Thymus (tissue), 11 donors: Measurements from ENCODE around the gene AFMID. TPM values are rescaled to one million over a fixed set of nuclear protein-coding genes. Genes with fewer than 3 reads are reported as not detected.

Experiments used
- DNase-seq, 9 donors: peaks; one replicate each; pipeline ENCODE4 v3.0.0-alpha.2; 2013; ENCODE audit warnings: low spot score in 9 of 9, low read depth in 6 of 9, missing footprints in 1 of 9
- H3K27ac ChIP-seq, 2 donors: one replicate each; pipeline ENCODE4 v1.5.1; 2013; ENCODE audit warnings: control low read depth in 1 of 2, low read depth in 1 of 2, low read length in 1 of 2, mild to moderate bottlenecking in 1 of 2, moderate library complexity in 1 of 2
- H3K27me3 ChIP-seq, 2 donors: one replicate each; pipeline ENCODE4 v1.5.1; 2013; ENCODE audit warnings: low read length in 1 of 2; ENCODE audit not compliant: control insufficient read depth in 2 of 2, insufficient read depth in 1 of 2
- H3K36me3 ChIP-seq, 2 donors: one replicate each; pipeline ENCODE4 v1.5.1; 2013; ENCODE audit warnings: low read length in 1 of 2, mild to moderate bottlenecking in 1 of 2, moderate library complexity in 1 of 2; ENCODE audit not compliant: control insufficient read depth in 2 of 2, insufficient read depth in 2 of 2
- H3K4me1 ChIP-seq, 2 donors: one replicate each; pipeline ENCODE4 v1.5.1; 2013; ENCODE audit warnings: low read length in 2 of 2; ENCODE audit not compliant: control insufficient read depth in 2 of 2, insufficient read depth in 2 of 2
- H3K4me3 ChIP-seq, 2 donors: one replicate each; pipeline ENCODE4 v1.5.1; 2013; ENCODE audit warnings: low read length in 2 of 2, control low read depth in 1 of 2, mild to moderate bottlenecking in 1 of 2
- H3K9me3 ChIP-seq, 2 donors: one replicate each; pipeline ENCODE4 v1.5.1; 2013; ENCODE audit warnings: low read length in 1 of 2, mild to moderate bottlenecking in 1 of 2; ENCODE audit not compliant: control insufficient read depth in 2 of 2, insufficient read depth in 1 of 2
- WGBS: extraction: QIAGEN DNeasy Blood & Tissue Kit; methylation state at CpG from one replicate; pipeline ENCODE4 v1.1.7; 2013; 5-methylcytosine and 5-hydroxymethylcytosine counted together
- polyA plus RNA-seq: library from polyadenylated mRNA; stranded (reverse); fragments of 200-250 nt; gene quantifications from one replicate; pipeline ENCODE4 v1.2.3, GENCODE V29; 2013
- total RNA-seq: library from RNA; stranded (reverse); fragments of 120-200 nt; gene quantifications from one replicate; pipeline ENCODE4 v1.2.4, GENCODE V29; 2013
- donor health status: healthy.

Gene AFMID
- total and polyA plus RNA-seq, 2 donors = 19.9 to 29.1 TPM

DNA sequence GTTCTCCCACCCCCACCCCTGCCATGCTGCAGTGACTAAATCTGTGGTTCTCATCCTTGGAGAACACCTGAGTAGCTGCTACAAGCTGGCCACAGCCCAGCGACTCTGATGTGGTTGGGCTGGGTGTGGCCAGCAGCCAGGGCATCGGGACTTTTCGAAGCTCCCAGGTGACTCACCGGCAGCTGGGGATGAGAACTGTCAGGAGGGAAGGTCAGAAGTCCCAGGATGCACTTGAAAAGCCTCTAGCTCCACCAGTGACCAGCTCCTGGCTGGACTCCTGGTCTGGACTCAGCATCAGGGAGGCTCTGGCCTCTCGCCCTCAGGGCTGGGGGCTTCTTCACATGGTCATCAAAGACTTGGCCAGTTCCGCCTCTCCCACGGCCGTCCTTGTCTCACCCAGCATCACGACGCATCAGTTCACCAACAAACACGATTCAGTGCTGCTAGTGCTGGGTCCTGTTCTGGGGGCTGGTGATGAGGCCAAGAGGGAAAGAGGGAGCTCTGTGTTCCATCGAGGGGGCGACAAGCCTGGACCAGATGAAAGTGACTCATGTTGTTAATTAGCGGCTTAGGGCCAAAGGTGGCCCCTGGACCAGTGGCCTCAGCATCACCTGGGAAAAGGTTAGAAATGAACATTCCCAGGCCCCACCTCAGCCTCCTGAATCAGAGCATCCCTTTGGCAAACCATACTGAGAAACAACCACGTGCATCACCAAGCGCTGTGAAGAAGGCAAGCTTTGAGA lies 44.9 kb upstream of the AFMID start:
- Histone ChIP-seq H3K4me3 (no peak overlapping the region), H3K36me3 (peaks cover 31 to 42% of the 10 kb centered on the region in 2 donors), H3K4me1 (peaks cover 2 to 66% of the 10 kb centered on the region in 2 donors), H3K27me3 (no peaks in the 10 kb centered on the region), H3K27ac (peak overlapping the region; percentile 78 to 86), H3K9me3 (peaks cover 0 to 9% of the 10 kb centered on the region in 2 donors)
- 94% methylated on average over 16 of the region's 16 CpGs for whole genome bisulfite sequencing
- peak in 1 of 9 donors; percentile 23 for DNase-seq

- no peak for DNase-seq
- H3K9me3 ChIP-seq = peaks cover 0 to 9% of the 10 kb centered on the region in 2 donors
- no peaks in the 10 kb centered on the region for H3K27me3 ChIP-seq
- peaks cover 25 to 30% of the 10 kb centered on the region in 2 donors for H3K36me3 ChIP-seq
- peaks cover 0 to 67% of the 10 kb centered on the region in 2 donors for H3K4me1 ChIP-seq
- peak overlapping the region; percentile 79 to 81 for H3K27ac ChIP-seq
- no peak overlapping the region for H3K4me3 ChIP-seq
- 96% methylated on average over 21 of the region's 21 CpGs for WGBS
Observed at GRCh38 chr17:78143214-78144146, 43.7 kb upstream of the AFMID start.

DNA sequence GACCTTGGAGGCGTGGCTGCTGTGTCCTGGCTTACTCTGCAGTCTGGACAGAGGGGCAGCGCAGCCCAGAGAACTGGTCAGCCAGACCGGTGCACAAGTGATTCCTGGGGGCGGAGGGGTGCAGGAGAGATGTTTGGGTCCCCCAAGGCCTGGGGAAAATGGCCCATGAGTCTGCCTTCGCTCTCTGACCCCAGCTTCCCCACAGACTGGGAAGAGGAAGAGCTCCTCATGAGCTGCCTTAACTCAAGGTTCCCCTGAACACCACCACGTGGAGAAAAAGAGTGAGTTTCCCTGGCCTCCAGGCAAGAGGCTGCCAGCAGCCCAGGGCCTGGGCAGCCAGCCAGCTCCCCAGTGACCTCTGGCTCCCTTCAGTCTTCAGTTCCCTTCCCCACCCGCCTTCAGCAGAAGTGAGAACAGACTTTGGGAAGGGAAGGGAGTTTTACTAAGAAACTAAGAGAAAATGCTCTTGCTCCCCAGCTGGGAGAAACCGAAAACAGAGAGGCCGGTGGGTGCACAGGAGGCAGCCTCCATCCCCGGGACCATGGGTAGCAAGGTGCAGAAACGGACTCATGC lies 42.9 kb upstream of the AFMID start:
- 77% methylated on average over 11 of the region's 11 CpGs for WGBS
- peak in 1 of 9 donors; percentile 47 for DNase-seq

DNA sequence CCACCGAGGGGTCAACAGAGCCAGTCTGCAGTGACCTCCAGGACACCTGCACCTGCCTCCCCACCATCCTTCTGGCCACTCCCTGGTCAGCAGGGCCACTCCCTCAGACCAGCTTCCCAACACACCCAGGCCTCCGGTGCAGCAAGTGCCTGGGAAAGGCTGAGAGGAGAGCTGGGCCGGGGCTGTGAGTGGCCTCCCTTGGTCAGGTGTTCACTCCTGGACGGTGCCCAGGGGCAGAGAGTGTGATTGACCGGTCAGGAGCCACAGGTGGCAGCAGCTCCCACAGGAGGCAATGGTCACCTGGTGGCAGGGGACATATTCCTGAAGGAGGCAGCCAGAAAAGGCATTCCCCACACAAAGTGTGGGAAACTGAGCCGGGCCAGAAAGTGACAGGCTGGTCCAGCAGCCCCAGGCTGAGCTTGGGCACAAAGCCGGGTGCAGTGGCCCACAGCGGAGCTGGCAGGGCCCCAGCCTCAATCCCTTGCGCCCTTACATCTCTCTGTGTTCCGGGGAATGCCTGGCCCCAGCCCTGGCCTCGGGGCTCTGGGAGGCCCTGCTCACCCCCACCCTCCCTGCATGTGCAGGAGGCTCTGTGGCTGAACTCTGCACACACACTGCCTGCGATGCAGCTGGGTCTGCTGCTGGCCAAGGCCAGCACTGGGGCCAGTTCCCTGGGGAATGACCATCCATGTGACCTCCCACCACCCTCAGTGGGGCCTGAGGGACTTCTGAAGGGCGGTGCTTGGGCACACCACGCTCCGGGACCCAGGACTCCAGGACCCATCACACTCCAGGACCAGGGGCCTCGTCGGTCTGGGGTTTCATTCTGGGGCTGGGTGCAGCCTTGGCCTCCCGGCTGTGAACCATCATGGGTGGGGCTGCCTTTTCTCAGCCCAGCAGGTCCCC lies 42.2 kb upstream of the AFMID start:
- WGBS = 93% methylated on average over 18 of the region's 18 CpGs
- H3K27ac ChIP-seq = peak overlapping the region; percentile 71 to 81
- peaks cover 0 to 60% of the 10 kb centered on the region in 2 donors for H3K4me1 ChIP-seq
- H3K4me3 ChIP-seq = no peak overlapping the region
- H3K9me3 ChIP-seq = peaks cover 0 to 9% of the 10 kb centered on the region in 2 donors
- peaks cover 18 to 23% of the 10 kb centered on the region in 2 donors for H3K36me3 ChIP-seq
- DNase-seq = no peak
- no peaks in the 10 kb centered on the region for H3K27me3 ChIP-seq

More for the DNA sequence above, 42.9 kb upstream of the AFMID start:
- no peaks in the 10 kb centered on the region for H3K27me3 ChIP-seq
- H3K27ac ChIP-seq = peak overlapping the region; percentile 79 to 81
- peaks cover 0 to 61% of the 10 kb centered on the region in 2 donors for H3K4me1 ChIP-seq
- peaks cover 0 to 9% of the 10 kb centered on the region in 2 donors for H3K9me3 ChIP-seq
- peaks cover 18 to 25% of the 10 kb centered on the region in 2 donors for H3K36me3 ChIP-seq
- H3K4me3 ChIP-seq = no peak overlapping the region

DNA sequence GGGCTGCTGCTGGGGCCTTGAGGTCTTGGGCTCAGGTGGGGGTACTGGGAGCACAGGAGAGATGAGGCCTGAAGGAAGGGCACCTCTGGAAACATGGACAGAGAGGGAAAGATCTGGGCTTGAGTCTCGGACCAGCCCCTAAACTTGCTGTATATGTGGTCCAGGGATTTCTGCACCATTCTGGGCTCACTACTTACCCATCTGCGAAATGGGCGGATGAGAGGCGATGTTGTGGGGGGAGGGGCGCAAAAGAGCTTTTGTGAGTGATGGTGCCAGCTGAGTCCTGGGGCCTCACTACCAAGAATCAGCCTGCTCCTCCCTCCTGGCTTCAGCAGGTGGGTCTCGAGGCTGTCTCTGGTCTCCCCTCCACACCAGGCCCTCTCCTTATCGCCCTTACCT lies 40.7 kb upstream of the AFMID start:
- 95% methylated on average over 7 of the region's 7 CpGs for WGBS
- H3K4me3 ChIP-seq = no peak overlapping the region
- H3K27me3 ChIP-seq = no peaks in the 10 kb centered on the region
- peaks cover 11 to 13% of the 10 kb centered on the region in 2 donors for H3K36me3 ChIP-seq
- peaks cover 0 to 47% of the 10 kb centered on the region in 2 donors for H3K4me1 ChIP-seq
- no peak for DNase-seq
- H3K9me3 ChIP-seq = peaks cover 0 to 3% of the 10 kb centered on the region in 2 donors
- no peak overlapping the region for H3K27ac ChIP-seq

GRCh38 chr17:78146881-78147280 lies 40.3 kb upstream of the AFMID start:
- DNase-seq = no peak
- H3K4me3 ChIP-seq = no peak overlapping the region
- no peaks in the 10 kb centered on the region for H3K27me3 ChIP-seq
- H3K36me3 ChIP-seq = peaks cover 7 to 9% of the 10 kb centered on the region in 2 donors
- H3K27ac ChIP-seq = no peak overlapping the region
- peaks cover 0 to 43% of the 10 kb centered on the region in 2 donors for H3K4me1 ChIP-seq
- 91% methylated on average over 6 of the region's 6 CpGs for WGBS
- peaks cover 0 to 3% of the 10 kb centered on the region in 2 donors for H3K9me3 ChIP-seq

GRCh38 chr17:78147315-78147998 lies 39.7 kb upstream of the AFMID start:
- no peak for DNase-seq
- 55% methylated on average over 8 of the region's 8 CpGs for WGBS

More at GRCh38 chr17:78147315-78147998, 39.7 kb upstream of the AFMID start:
- H3K4me1 ChIP-seq = peaks cover 0 to 37% of the 10 kb centered on the region in 2 donors
- peak overlapping the region in 1 of 2 donors; percentile 25 for H3K27ac ChIP-seq
- H3K4me3 ChIP-seq = no peak overlapping the region
- peaks cover under 1 to 3% of the 10 kb centered on the region in 2 donors for H3K36me3 ChIP-seq
- no peaks in the 10 kb centered on the region for H3K27me3 ChIP-seq
- no peaks in the 10 kb centered on the region for H3K9me3 ChIP-seq
